GM19351 (cell line): ENCODE data around the gene ETS2.
A peak's percentile ranks its signal among the peaks of the same experiment; 100 is the strongest.

Experiments
- ATAC-seq: cut with Tn5 transposase; IDR thresholded peaks from one replicate; pipeline ENCODE4 v1.9.1; 2021; ENCODE audit warnings: mild to moderate bottlenecking, moderate library complexity; ENCODE audit not compliant: unreplicated experiment

ETS2 gene

DNA sequence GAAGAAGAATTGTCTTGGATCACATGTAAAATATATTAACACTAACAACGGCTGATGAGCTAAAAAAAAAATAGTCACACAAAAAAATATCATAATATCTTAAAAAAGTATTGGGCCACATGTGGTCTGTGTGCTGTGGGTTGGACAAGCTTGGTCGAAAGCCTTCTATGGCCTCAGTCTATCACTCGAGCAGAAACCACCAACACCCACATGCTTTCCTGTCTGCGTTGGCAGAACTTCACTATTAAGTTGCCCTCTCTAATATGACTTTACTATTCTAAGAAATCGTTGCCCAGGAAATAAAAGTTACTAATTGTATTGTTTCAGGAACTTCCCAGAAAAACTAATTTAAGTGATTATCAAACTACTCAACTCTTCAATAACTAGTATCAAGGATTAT, 28.2 kb upstream of the ETS2 start:
- ATAC-seq, result no peak

DNA sequence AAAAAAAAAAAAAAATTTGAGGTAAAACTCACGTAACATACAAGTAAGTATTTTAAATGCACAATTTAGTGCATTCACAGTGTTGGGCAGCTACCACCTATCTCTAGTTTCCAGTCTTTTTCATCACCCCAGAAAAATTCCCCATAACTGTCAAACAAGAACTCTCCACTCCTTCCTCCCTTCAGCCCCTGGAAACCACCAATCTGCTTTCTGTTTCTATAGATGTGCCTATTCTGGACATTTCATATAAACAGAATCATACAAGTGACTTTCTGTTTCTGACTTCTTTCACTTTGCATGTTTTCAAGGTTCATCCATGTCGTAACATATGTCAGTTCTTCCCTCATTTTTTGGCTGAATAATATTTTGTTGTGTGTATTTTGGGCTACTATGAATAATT, 24.9 kb upstream of the ETS2 start:
- ATAC-seq, result peak; percentile 87

DNA sequence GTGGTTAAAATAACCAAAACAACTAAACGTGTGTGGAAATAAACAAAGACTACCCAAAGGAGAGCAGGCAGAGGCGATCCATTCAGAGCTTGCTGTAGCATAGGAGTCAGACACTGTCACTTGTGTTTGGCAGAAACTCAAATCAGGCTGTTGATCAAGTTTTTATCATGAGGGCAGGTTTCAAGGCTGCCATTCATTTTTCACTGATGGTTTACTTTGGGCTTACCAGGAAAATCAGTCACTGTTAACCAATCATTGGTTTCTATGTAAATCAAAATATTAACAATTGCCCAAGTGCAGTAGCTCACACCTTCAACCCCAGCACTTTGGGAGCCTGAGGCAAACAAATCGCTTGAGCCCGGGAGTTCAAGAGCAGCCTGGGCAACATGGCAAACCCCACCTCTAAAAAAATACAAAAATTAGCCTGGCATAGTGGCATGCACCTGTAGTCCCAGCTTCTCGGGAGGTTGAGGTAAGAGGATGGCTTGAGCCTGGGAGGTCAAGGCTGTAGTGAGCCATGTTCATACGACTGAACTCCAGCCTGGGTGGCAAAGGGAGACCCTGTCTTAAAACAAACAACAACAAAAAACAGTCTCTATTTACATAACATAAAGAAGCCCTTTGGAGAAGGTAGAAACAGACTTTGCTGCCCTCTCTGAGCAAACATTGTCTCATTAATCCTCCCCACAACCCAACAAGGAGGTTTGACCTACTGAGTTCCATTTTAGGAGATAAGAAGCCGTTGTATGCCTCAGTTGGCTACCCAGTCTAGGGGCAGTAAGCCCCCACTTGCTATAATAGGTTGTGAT, 21.1 kb upstream of the ETS2 start:
- ATAC-seq, result no peak

DNA sequence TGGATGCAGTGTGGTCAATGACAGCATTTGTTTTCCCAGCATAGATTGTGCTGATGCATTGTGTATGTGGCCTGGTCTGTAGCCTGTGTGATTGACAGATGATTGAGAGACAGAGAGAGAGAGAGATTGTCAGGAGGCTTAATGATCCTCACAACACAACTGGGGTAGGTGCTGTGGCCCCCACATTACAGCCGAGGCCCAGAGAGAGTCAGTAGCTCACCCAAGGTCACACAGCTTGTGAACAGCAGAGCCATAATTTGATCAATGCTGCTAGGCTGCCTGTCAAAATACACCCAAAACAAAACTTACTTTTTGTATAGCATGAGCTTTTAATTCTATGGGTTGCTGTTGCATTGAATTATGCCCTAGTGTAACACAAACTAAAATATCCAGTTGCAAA, 20.2 kb upstream of the ETS2 start:
- ATAC-seq, result no peak

DNA sequence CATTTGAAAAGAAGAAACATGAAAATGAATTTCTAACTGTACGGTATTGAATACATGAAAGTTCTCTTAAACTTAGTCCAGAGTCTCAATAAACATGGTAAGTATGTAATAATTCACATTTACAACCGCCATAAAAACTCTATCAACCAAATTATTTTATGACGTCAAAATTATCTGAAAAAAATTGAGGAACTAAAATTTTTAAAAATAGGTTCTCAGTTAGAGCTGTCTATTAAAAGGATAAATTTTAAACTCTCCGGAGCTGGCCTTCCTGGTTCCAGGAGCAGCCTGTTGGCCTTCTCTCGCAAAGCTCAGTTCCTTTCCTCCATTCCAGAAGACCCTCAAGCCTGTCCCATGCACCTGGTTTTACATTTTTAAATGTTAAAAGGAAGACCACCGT, 18.7 kb upstream of the ETS2 start:
- no peak for ATAC-seq

DNA sequence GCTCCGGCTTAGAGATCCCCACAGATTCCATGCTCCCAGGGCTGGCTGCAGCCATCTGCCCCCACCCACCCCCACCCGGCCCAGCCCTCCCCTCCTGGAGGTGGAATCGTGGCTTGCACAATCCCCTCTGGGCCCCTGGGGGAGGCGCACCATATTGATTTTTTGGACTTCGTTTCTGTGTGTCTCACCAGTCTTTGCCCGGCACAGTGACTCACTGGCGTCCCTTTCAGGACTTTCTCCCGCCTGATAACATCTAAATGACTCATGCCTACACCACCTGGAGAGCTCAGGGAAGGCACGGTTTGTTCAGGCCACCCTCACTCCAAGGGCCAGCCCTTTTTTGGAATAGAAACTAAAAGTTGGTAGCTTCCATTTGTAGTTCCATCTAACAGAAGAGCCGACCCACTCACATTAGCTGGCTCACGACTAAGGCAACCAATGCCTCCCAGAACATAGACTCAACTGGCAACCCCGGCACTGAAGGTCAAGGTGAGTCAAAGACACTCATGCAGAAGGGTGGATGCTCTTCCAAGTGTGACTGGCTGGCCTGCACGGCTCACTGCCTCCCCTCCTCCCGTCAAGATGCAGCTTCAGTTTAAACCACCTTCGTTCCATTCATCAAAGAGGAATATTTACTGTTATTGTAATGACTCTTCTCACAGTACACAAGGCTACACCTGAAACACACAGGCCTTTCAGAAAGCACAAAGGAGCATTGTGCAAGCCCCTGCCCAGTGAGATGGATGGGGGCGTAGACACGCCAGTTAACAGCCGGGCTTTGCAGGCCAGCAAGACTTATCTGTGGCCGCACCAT, 18.1 kb upstream of the ETS2 start:
- no peak for ATAC-seq

DNA sequence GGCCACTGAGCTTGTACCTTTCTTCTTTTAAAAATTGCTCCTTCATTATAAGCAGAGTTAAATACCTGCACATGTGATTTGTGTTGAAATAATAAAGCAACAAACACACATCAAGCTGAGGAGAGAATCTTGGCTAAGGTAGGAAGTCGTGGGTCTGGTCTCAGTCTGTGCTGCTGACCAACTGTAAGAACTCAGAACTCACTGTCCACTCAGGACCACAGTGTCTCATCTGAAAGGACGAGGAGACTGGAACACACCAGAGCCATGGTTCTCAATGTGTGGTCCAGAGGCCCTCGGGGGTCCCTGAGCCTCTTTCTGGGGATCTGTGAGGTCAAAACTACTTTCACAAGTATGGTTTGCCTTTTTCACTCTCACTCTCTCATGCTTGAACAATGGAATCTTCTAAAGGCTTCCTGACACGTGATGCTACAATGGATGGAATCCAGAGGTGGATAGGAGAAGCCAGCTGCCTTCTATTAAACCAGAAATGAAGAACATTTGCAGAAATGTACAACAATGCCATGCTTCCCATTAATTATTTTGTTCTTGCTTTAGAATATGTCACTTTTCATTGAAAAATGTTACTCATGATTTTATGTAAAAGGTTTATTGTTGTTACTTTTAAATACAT, 17.3 kb upstream of the ETS2 start:
- ATAC-seq, result no peak

DNA sequence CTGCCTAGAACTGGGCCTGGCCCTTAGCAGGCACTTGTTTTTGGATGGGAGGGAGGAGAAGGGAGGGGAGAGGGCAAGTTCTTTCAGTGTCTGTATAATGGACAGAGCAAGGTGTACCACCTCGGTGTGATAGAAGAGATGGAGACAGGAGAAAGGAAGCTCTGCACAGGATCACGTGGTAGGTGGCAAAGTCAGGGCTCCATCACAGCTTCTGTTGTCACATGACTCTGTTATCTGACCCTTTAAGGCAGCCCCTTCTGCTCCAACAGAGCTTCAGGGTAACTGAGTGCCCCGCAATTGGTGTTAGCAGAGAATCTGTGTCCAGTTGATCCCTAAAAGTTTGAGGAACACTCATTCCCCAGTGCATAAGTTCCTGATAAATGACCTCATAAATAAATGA, 16.5 kb upstream of the ETS2 start:
- no peak for ATAC-seq

DNA sequence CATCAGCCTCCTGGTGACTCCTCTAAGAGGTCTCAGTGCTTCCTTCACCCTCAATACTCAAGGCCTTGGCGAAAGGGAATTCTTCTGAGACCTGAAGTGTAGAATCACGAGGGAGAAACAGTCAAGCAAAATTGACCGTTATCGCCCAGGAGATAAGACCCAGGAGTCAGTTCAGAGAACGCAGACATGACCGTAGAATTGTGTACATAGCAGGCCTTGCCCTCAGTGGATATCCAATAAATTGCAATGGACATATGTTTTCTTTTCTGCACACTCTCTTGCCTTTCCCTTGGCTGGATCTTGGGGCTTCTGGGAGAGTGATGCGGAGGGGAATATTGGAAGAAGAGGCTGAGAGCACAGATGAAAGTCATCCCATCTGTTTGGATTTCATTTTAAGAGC, 15.7 kb upstream of the ETS2 start:
- ATAC-seq, result no peak

DNA sequence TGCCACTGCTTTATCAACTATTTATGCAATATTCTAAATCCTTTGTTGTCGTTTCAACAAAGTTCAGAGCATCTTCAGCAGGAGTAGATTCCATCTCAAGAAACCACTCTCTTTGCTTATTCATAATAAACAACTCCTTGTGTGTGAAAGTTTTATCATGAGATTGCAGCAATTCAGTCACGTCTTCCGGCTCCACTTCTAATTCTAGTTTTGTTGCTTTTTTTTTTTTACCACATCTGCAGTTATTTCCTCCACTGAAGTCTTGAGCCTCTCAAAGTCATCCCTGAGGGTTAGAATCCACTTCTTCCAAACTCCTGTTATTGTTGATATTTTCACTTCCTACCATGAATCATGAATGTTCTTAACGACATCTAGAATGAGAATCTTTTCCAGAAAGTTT, 14.8 kb upstream of the ETS2 start:
- ATAC-seq, result no peak

DNA sequence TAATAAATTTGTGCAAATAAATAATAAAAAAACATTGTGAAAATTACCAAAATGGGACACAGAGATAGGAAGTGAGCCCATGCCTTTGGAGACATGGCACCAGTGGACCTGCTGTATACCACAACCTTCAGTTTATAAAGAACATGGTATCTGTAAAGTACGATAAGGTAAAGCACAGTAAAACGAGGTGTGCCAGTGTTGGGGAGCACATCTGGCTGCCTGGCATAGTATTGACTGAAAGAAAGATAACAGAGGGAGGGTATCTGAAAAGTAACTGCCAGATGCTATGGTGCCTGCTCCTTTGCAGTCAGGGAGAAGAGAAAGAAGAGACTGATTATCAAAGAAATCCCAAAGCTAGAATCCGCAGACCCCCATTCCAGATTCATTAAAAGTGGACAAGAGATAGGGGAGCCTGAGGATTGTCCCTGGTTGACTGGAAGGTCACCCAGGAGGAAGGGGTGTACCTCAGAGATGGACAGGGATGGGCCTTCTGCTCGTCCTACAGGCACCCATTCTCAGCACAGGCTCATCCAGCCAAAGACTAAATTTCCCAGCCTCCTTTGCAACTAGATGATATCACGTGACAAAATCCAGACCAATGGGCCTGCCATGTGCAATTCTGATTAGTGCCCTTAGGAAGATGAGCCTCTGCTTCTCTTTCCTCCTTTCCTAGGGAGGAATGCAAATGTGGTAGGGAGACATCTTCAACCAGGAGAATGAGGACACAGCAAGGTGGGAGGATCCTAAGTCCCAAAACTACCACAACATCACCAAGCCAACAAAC, 12.9 kb upstream of the ETS2 start:
- ATAC-seq, result no peak

DNA sequence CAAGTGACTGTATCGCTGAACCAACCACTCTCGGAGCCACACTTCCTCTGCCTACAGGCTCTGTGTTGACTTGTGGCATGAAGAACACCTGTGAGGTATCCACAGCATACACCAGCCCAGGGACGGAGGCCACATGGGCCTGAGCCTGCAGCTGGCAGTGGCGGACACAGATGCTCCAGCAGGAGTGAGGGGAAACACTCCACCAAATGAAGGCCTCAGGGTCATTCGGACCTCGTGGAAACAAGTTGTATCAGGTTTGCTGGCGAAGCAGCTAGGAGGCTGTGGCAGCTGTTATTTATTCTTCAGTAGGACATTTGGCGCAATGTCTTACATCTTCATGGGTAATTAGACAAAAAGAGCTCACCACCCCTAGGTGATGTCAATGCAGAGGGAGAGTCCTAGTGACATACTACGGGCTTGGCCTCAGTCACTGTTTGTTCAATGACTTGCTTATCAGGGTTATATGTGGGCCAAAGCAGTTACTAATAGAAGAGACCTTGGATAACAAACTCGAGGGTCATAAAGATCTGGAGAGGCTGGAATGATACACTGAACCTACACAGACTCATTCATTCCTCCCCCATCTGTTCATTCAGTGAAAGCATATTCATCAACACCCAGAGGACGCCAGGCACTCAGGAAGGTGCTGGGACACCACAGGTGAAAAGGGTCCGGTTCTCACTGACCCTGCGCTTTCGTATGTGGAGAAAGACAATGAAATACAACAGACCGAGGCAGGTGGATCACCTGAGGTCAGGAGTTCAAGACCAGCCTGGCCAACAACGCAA, 11.6 kb upstream of the ETS2 start:
- ATAC-seq, result no peak

DNA sequence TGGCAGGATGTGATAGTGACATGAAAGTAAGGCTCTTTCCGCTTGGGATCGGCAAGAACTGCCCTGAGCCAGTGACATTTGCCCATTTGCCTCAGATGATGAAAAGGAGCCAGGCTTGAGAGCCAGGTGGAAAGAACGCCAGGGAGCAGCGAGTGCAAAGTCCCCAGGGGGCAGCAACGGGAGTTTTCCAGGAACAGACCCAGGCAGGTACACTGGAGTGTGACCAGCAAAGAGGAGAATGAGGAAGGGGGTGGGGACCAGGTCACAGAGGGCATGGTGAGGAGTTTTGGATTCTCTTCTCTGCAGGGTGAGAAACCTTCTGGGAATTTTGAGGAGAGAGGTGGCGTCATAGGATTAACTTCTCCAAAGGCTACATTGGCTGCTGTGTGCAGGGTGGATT, 10.8 kb upstream of the ETS2 start:
- ATAC-seq, result no peak

DNA sequence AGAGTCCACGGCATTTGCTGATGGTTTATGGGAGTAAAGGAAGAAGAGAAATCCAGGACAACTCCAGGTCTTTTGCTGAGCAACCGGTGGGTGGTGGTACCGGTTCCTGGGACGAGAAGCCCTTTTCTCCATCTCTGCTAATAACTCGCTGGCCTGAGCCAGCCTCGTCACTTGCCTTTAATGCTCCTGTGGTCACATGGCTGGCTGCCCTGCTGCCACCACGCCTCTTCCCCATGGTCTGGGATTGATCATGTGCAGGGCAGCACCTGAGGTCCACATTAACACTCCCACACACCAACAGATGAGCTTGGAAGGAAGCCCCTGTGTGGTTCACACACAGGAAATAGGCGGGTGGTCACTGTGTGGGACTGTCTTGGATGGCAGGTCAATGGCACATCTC, 10.3 kb upstream of the ETS2 start:
- ATAC-seq, result no peak

DNA sequence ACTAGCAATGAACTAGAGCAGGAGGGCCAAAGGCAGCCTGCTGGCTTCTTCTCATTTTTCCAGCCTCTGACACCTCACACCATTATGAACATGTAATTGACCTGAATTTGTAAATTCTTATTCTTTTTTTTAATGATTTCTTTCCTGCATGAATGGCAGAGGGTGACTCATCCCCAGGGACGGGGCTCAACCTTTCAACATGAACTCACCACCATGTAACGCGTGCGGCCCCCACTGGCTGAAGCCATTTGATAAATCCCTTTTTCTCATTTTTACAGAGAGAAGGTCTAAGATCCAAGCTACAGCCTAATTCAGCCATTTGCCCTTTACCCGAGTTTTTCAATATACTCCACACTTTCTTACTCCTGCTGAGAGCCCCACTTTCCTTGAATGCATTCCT, 9.3 kb upstream of the ETS2 start:
- no peak for ATAC-seq

DNA sequence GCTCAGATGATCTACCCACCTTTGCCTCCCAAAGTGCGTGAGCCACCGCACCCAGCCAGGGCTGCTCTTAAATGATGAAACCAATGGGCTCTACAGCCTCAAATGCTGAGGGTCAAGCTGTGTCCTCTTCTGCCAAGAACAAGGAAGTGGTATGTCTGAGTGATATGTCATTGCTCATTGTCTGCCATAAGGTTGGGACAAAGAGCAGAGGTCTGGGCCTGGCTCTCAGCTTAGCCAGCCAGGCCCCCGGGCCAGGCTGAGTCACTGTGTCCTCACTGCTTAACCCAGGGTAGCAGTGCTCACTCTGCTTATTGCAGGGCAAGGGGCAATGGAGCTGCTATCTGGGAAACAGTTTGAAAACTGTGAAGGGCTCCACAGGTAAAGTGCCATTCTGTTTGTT, 8.3 kb upstream of the ETS2 start:
- no peak for ATAC-seq

DNA sequence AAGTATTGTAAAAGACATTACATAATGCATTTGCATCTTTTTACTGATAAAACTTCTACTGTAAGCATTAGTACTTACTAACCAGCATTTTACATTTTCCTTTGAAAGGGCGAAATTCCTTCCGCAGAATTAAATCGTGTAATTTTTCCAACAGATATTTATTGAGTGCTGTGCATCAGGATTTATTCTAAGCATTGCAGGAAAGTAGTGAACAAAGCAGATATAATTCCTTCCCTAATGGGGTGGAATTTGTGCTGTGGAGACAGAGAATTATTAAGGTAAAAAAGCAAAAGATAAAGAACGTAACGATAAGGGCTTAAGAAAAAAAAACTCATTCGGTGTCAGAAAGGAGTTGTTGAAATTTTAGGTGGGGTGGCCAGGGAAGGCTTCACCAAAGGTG, 7.6 kb upstream of the ETS2 start:
- no peak for ATAC-seq

DNA sequence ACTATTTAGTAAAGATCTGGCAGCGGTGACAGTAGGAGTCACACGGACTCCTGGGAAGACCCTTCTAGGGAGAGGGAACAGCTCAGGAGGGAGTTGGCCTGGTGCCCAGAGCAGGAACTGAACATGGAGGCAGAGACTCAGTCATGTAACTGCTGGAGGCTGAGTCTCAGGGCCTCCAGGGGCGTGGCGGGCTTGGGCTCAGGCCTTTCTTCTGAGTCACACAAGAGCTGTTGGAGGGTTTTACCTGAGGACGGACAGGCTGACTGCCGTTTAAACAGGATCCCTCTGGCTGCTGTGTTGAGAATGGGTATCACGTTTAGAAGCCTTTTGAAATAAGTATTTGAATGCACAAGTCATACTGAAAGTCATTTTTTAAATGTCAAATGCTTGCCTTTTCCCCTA, 7.2 kb upstream of the ETS2 start:
- ATAC-seq, result peak; percentile 85

DNA sequence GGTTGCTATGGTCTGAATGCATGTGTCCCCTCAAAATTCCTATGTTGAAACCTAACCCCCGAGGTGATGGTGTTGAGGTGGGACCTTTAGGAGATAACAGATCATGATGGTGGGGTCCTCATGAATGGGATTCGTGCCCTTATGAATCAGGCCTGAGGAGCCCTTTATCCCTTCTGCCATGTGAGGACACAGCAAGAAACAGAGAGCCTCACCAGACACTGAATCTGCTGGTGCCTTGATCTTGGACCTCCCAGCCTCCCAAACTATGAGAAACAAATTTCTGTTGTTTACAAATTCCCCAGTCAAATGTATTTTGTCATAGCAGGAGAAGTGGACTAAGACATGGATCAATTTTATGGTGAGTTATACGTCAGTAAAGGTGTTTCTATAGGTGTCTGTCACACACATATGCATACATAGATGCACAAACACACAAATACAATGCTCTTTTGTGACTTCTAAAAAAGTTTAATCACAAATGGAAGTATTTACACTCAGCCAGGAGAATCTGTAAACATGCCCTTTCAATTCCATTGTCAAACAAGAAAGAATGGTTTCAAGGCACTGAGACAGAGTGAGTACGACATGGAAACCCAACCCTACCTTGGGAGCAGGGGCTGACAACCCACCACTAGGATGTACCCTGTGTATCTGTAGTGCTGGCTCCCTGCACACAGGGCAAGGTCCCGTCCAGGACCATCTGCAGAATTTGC, 5.5 kb upstream of the ETS2 start:
- ATAC-seq, result no peak
